ENCODE data around the gene SLC1A4.

DNA sequence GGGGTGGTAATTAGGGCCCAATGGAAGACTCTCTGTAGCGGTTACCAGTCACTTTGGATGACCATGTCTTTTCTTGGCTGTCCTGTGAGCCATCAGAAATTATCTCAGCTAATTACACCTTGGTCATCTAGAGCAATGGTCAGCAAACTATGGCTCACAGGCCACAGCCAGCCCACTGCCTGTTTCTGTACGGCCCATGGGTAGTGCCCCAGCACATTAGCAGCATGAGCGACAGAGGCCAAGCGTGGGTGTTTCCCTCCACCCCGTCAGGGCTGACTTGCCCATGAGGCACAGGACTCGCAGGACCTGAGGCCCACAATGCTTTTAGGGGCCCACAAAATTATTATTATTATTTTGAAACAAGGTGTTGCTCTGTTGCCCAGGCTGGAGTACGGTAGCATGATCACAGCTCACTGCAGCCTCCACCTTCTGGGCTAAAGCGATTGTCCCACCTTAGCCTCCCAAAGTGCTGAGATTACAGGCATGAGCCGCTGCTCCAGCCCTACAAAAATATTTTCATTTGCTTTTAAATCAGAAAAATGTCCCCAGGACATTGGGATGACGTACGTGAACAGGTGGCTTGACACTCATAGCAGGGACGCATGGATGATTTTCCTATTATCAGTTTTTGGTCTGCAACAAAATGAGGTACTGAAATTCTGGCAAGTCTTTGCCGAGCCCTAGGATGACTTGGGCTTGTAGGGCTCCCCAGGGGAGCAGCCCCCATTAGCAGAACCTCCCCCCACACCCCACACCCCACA lies 37.7 kb downstream of the SLC1A4 start:
- TF ChIP-seq, protein P1, sequence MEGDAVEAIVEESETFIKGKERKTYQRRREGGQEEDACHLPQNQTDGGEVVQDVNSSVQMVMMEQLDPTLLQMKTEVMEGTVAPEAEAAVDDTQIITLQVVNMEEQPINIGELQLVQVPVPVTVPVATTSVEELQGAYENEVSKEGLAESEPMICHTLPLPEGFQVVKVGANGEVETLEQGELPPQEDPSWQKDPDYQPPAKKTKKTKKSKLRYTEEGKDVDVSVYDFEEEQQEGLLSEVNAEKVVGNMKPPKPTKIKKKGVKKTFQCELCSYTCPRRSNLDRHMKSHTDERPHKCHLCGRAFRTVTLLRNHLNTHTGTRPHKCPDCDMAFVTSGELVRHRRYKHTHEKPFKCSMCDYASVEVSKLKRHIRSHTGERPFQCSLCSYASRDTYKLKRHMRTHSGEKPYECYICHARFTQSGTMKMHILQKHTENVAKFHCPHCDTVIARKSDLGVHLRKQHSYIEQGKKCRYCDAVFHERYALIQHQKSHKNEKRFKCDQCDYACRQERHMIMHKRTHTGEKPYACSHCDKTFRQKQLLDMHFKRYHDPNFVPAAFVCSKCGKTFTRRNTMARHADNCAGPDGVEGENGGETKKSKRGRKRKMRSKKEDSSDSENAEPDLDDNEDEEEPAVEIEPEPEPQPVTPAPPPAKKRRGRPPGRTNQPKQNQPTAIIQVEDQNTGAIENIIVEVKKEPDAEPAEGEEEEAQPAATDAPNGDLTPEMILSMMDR (IDR thresholded peaks at IDR 0.05), result no peak
- TF ChIP-seq ZFX (IDR thresholded peaks at IDR 0.05; ENCODE audit: borderline replicate concordance), result no peak
